Prostate gland (tissue), 2 donors: ENCODE data around the gene GLIS2. TPM values are rescaled to one million over a fixed set of nuclear protein-coding genes. Genes with fewer than 3 reads are reported as not detected.

Source experiments
- DNase-seq: peaks from one replicate; pipeline ENCODE4 v3.0.0-alpha.2; 2019; ENCODE audit warnings: low spot score
- H3K27ac ChIP-seq, 2 donors: fragments of 200-600 bp; sonication (generic); 2 replicates each; pipeline ENCODE4 v1.5.1; 2017 to 2019
- H3K27me3 ChIP-seq: fragments of 200-600 bp; sonication (generic); replicated peaks from 2 replicates; pipeline ENCODE4 v1.5.1; 2019; ENCODE audit not compliant: insufficient read depth
- H3K36me3 ChIP-seq, 2 donors: fragments of 200-600 bp; sonication (generic); 1 replicate in 1 of 2; 2 replicates in 1 of 2; pipeline versions ENCODE4 v1.5.1 to v1.8.1; 2017 to 2019
- H3K4me1 ChIP-seq: fragments of 200-600 bp; sonication (generic); replicated peaks from 2 replicates; pipeline ENCODE4 v1.5.1; 2019
- H3K4me3 ChIP-seq, 2 donors: fragments of 200-600 bp; sonication (generic); 2 replicates each; pipeline ENCODE4 v1.5.1; 2017 to 2019
- H3K9me3 ChIP-seq: fragments of 200-600 bp; sonication (generic); 2 replicates; pipeline ENCODE4 v1.5.1; 2017
- POLR2A ChIP-seq: fragments of 450-650 bp; IDR thresholded peaks from one replicate; pipeline ENCODE4 v1.6.1; 2016; ENCODE audit warnings: antibody characterized with exemption, mild to moderate bottlenecking
- POLR2AphosphoS5 ChIP-seq: sonication (generic); formaldehyde crosslinking; IDR thresholded peaks from one replicate; pipeline ENCODE4 v1.6.1; 2017; ENCODE audit warnings: antibody characterized with exemption
- WGBS: methylation state at CpG from one replicate; pipeline ENCODE4 v1.1.5; 2018; 5-methylcytosine and 5-hydroxymethylcytosine counted together
- intact Hi-C: fragments of 100-400 bp; cut with DNase I; formaldehyde crosslinking; loops from one replicate; pipeline ENCODE4 v1.14.2; 2022
- total RNA-seq, 2 donors: library from RNA; depleted of rRNA; stranded (reverse); fragments of >200 nt; gene quantifications; one replicate each; pipeline ENCODE4 v1.1.0, GENCODE V29; 2016
- TF ChIP-seq, protein P1 (sequence below), 4 experiments: fragments of 200-600 bp in 2 of 4; fragments of 450-650 bp in 2 of 4; sonication (generic) in 2 of 4; IDR thresholded peaks; 1 replicate in 3 of 4; 2 replicates in 1 of 4; pipeline ENCODE4 v1.5.1; 2016 to 2019; ENCODE audit warnings: antibody characterized with exemption in 4 of 4, mild to moderate bottlenecking in 2 of 4, moderate library complexity in 2 of 4

GLIS2 gene
- total RNA-seq, 2 donors from 2014 or later: 3.8 to 10.5 TPM

DNA sequence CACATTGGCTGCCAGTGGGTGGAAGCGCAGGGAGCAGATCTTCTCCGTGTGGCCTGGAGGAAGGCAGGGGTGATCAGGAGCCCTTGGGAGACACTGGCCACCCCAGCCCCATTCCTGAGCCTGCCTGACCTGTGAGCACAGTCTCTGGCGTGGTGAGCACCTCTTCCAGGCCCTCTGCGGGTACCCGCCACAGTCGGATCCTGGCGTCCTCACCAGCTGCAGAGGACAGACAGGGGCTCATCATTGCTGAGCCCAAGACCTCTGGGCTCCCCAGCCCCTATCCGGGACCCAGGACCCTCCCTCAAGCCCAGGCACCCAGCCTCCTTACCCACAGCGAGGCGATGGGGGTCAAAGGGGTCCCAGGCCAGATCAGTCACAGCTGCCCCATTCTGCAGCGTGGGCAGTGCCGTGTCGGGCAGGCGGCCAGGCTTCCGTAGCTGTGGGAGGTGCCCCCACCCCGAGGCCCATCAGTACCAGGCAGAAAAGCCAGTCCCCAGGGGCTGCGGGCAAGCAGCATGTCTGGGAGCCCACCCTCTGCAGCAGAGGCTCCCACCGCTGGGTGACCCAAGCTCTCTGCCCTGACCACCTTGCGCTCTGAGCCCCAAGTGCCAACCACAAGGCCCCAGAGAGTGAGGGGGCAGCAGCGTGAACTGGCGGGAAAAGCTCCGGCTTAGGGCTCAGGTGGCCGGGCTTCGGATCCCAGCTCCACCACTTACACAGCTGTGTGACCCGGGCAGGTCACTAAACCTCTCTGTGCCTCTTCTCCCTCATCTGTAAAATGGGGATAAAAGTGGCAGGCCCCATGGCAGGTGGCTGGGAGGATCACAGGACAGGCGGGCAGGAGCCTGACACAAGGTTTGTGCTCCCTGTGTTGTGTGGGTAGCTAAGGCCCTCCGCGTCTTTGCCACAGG lies 45.4 kb downstream of the GLIS2 start:
- no peaks in the 10 kb centered on the region for H3K4me1 ChIP-seq
- no peak overlapping the region for H3K4me3 ChIP-seq
- no peak for DNase-seq
- intact Hi-C loops: loop anchor here (2.0 kb wide), 1 partner anchor 34 kb away; no protein-coding TSS in a partner anchor
- H3K27ac ChIP-seq: no peak overlapping the region
- TF ChIP-seq, protein P1, sequence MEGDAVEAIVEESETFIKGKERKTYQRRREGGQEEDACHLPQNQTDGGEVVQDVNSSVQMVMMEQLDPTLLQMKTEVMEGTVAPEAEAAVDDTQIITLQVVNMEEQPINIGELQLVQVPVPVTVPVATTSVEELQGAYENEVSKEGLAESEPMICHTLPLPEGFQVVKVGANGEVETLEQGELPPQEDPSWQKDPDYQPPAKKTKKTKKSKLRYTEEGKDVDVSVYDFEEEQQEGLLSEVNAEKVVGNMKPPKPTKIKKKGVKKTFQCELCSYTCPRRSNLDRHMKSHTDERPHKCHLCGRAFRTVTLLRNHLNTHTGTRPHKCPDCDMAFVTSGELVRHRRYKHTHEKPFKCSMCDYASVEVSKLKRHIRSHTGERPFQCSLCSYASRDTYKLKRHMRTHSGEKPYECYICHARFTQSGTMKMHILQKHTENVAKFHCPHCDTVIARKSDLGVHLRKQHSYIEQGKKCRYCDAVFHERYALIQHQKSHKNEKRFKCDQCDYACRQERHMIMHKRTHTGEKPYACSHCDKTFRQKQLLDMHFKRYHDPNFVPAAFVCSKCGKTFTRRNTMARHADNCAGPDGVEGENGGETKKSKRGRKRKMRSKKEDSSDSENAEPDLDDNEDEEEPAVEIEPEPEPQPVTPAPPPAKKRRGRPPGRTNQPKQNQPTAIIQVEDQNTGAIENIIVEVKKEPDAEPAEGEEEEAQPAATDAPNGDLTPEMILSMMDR (IDR thresholded peaks at IDR 0.05): no peak
- TF ChIP-seq POLR2A: no peak
- TF ChIP-seq POLR2AphosphoS5: no peak
- no peaks in the 10 kb centered on the region for H3K36me3 ChIP-seq
- no peaks in the 10 kb centered on the region for H3K9me3 ChIP-seq
- H3K27me3 ChIP-seq: no peaks in the 10 kb centered on the region
- 92% methylated on average over 24 of the region's 28 CpGs for WGBS

DNA sequence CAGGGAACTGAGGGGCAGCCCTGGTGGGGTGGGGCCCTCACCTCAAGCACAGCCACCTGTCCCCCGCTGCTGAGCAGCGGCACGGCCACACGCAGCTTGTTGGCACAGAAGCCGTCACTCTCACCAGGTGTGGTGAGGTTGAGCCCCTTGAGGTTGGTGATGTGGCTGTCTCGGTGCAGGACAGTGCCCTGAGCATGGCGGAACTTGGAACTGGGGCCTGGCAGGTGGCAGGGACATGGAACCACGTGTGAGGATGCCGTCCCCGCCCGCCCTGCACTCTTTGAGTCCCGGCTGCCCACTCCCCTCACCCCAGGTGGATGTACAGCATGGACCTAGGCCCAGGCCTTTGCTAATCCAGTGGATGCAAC lies 46.1 kb downstream of the GLIS2 start:
- 90% methylated on average over 11 of the region's 12 CpGs for WGBS
- no peaks in the 10 kb centered on the region for H3K9me3 ChIP-seq
- no peak for TF ChIP-seq POLR2A
- no peaks in the 10 kb centered on the region for H3K4me1 ChIP-seq
- no peaks in the 10 kb centered on the region for H3K36me3 ChIP-seq
- H3K27ac ChIP-seq: no peak overlapping the region
- no peaks in the 10 kb centered on the region for H3K27me3 ChIP-seq
- H3K4me3 ChIP-seq: no peak overlapping the region
- DNase-seq: no peak
- intact Hi-C loops: loop anchor here (2.0 kb wide), 1 partner anchor 33 kb away; no protein-coding TSS in a partner anchor

DNA sequence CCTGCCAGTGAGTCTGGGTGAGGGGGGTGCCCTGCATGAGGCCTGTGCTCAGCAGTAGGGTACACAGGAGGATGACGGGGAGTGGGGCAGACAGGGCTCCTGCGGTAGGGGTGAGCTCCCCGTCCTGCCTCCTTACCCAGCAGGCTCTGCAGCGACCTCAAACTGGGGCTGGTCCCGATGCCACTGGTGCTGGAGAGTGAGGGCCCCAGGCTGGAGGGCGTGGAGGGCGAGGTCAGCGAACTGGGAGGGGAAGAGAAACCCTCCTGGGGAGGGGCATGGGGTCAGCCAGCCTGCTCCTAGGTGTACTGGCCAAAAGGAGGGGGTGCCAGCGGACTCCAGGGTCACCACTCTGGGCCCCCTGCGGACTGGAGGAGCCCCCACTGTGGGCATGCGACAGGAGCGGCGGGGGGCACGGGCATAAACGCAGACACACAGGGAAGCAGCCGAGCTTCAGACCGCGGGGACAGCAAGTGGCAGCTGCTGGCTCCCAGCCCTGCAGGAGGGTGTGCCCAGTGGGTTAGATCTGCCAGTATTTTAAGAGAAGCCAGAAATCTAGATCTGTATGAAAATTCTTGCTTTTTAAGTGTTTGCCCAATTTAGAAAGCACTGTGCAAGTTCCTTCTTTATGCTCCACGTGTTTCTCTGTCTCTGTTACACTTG lies 46.7 kb downstream of the GLIS2 start:
- no peak overlapping the region for H3K27ac ChIP-seq
- no peaks in the 10 kb centered on the region for H3K36me3 ChIP-seq
- H3K27me3 ChIP-seq: no peaks in the 10 kb centered on the region
- 85% methylated on average over 19 of the region's 19 CpGs for WGBS
- intact Hi-C loops: no loop called here
- no peaks in the 10 kb centered on the region for H3K9me3 ChIP-seq
- TF ChIP-seq, protein P1 (IDR thresholded peaks at IDR 0.05): no peak
- TF ChIP-seq POLR2A: no peak
- no peak for TF ChIP-seq POLR2AphosphoS5
- no peak for DNase-seq
- no peak overlapping the region for H3K4me3 ChIP-seq
- no peaks in the 10 kb centered on the region for H3K4me1 ChIP-seq

DNA sequence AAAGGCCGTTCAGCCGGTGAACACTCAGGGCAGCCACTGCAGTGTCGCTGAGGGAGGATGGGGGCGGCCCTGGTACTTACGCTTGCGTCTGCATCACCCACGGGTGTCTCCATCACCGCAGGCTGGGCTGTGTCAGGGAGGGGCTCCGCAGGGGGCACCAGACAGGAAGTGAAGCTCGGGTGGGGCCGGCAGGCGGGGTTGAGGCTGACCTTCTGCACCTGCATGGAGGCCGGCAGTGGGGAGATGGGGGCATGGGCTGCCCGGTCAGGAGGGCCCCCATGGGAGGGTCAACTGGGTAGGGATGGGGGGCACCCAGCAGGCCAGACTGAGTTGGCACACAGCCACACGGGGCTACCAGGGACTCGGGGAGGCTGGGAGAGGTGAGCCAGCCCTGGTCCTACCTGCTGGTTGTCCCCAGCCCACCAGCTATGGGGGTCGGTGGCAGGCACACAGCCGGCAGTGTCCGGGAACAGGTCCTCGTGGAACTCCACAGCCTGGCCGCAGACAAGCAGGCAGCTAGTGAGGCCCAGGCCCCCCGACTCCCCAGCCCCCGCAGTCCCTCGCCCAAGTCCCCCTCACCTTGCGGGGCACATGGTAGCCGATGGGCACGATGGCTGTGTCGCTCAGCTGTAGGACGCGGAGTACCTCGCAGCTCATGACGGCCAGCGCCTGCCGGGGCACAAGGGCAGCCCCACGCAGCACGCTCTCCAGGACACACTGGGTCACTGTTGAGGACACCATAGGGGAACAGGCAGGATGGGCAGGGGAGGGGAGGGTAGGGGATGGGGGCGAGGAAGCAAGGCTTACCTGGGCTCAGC lies 48.5 kb downstream of the GLIS2 start:
- intact Hi-C loops: no loop called here
- Histone ChIP-seq H3K27me3 (no peaks in the 10 kb centered on the region), H3K4me1 (peaks cover 5% of the 10 kb centered on the region), H3K4me3 (no peak overlapping the region), H3K27ac (no peak overlapping the region), H3K9me3 (no peaks in the 10 kb centered on the region), H3K36me3 (no peaks in the 10 kb centered on the region)
- DNase-seq: no peak
- 87% methylated on average over 16 of the region's 37 CpGs for WGBS
- TF ChIP-seq POLR2AphosphoS5 (no peak), POLR2A (no peak)
- TF ChIP-seq, protein P1 (IDR thresholded peaks at IDR 0.05): no peak

DNA sequence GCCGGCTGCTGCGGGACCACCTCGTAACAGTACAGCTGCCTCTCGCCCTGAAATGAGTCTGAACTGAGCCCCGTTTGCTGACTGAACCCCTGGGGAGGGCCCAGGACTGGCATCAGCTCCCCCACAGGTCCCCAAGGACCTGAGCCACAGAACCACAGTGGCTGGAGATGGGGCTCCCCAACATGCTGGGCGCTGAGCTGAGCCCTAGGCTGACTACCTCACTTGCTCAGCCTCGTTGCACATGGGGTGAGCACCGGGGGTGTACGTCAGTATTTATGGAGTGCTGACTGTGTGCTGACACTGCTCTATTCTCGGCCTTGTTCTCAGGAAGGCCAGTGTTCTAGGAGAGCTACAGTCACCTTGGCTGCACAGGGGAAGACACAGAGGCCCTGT lies 49.1 kb downstream of the GLIS2 start:
- Histone ChIP-seq H3K27ac (no peak overlapping the region), H3K4me1 (peaks cover 5% of the 10 kb centered on the region), H3K9me3 (no peaks in the 10 kb centered on the region), H3K27me3 (no peaks in the 10 kb centered on the region), H3K4me3 (no peak overlapping the region), H3K36me3 (no peaks in the 10 kb centered on the region)
- WGBS: 92% methylated on average over 10 of the region's 10 CpGs
- DNase-seq: no peak
- TF ChIP-seq POLR2A (no peak), POLR2AphosphoS5 (no peak)
- TF ChIP-seq, protein P1 (IDR thresholded peaks at IDR 0.05): no peak
- intact Hi-C loops: no loop called here
